Inflammatory macrophage treated with lipopolysaccharide for 4 hours (primary cell): Measurements from ENCODE around the gene PTPRT.

Experiments used
- DNase-seq: peaks from one replicate; pipeline ENCODE4 v3.0.0-alpha.2; 2020

Gene PTPRT

DNA sequence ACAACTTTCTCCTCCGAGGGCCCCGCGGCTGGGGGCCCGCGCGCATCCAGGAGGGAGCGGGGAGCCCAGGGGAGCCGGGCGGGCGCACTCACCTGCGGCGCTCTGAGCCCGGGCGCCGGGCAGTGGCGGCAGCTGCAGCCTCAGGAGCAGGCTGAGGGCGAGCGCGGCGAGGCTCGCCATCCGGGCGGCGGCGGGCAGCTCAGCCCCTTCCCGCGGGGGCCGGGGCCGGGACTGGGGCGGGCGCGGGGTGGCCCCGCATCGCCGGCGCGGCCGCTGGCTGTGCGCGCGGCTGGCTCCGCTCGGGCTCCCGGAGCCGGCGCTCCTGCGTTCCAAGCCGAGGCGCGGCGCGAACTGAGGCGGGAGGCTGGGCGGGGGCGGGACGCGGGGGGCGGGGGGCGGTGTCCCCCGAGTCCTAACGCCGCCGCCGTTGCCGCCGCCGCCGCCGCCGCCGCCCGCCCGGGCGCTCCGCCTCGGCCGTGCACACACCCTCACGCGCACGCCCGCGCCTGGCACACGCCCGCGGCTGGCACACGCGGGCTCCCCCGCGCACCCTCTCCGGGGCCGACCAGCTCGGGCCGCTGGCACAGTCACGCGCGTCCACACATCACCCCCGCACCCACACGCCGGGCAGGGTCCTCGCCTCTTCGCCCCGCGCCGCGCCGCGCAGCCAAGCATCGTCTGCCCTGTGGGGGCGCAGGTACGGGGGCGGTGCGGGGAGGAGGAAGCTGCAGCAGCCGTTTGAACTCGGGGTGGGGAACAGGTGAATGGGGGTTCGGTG, at the start of gene PTPRT:
Gene PTPRT, minus strand, starts transcription at position 353 of the 778 bp plus-strand sequence. Its CDS starts 173 bp downstream, at position 180.
- no peak for DNase-seq

DNA sequence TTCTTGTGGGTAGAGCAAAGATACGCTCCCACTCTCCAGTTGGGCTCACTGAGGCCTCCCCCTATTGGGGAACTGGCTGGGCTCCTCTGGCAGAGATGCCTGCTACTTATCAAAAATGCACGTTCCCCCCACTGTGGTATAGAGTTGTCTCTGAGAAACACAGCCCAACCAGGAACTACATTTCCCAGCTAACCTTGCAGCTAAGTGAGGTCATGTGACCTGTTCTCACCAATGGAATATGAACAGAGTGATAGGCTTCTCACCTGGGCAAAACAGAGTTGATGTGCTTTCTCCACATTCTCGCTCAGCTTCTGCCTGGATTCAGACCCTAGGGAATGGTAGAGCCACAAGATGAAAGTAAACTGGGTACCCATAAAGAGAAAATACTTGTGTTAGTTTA, 49.1 kb upstream of the PTPRT start:
- no peak for DNase-seq

DNA sequence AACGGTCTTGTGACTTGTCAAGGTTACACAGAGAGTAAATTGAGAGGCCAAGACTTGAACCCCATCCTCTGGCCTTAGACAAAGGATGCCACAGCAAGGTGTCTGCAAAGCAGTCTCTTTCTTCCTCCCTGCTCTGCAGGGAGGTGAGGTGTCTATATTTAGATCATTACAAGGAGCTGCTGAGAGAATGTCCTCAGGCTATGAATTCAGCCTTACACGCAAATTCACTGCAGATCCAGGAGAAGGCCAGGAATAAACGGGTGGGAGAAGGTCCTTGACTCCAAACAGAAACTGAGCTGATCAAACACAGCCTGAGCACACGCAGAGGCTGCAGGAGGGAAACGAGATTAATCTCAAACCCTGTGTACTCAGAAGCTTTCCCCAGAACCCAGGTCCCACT, 48.6 kb upstream of the PTPRT start:
- no peak for DNase-seq

- no peak for DNase-seq
Measured at GRCh38 chr20:43237651-43238168, 48.0 kb upstream of the PTPRT start.

GRCh38 chr20:43235998-43236397, 46.3 kb upstream of the PTPRT start:
- no peak for DNase-seq

GRCh38 chr20:43231829-43232228, 42.1 kb upstream of the PTPRT start:
- DNase-seq = no peak

DNA sequence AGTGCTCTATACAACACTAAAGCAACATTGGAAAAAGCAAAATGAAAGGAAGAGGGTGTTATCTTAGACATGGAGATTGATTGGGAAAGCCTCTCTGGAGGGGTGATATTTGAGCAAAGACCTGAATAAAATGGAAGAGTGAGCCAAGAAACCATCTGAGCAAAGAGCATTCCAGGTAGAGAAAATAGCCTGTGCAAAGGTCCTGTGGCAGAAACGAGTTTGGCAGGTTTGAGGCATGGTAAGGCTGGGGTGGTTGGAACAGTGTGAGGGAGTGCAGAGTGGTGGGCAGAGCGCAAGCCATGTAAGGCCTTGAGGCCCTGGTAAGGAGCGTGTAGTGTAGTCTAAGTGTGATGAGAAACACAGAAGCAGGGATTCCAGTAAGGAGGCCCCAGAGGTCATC, 40.0 kb upstream of the PTPRT start:
- no peak for DNase-seq

DNA sequence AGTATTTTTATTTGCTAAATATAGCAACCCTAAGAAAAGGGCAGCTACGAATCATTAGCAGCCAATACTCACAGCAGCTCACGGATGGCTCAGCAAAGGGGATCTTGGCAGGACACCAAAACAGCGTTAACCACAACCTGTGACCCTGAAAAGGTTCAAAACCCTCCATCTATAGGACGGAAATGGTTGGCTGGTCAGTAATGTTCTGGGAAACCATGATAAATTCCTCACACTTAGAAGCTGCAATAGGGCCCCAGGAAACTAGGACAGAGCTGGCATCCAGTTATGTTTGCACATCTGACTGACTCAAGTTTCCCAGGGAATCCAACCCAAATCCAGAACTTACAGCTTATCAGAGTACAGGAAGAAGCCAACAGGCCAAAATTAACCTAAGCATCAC, 30.9 kb upstream of the PTPRT start:
- DNase-seq = no peak

DNA sequence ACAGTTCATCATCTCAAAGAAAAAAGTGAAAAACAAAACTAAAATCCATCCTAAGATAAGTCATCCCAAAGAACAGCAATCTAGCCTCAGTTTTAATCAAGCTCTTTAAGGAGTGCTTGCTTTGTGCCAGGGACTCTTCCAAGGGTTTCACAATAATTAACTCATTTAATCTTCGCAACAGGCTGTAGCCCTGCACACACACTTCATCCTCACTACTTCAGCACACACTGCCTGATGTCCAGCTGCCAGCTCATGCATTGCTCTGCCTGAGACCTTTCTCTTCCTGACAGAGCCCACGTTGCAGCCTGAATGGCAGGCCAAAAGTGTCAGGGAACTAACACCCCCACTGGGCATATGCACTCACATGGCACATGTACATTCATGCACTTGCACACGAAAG, 21.2 kb upstream of the PTPRT start:
- DNase-seq = no peak

GRCh38 chr20:43209831-43210230, 20.1 kb upstream of the PTPRT start:
- no peak for DNase-seq

- no peak for DNase-seq
Measured at GRCh38 chr20:43205699-43206098, 16.0 kb upstream of the PTPRT start.

- no peak for DNase-seq
Measured at GRCh38 chr20:43202100-43202499, 12.4 kb upstream of the PTPRT start.

DNA sequence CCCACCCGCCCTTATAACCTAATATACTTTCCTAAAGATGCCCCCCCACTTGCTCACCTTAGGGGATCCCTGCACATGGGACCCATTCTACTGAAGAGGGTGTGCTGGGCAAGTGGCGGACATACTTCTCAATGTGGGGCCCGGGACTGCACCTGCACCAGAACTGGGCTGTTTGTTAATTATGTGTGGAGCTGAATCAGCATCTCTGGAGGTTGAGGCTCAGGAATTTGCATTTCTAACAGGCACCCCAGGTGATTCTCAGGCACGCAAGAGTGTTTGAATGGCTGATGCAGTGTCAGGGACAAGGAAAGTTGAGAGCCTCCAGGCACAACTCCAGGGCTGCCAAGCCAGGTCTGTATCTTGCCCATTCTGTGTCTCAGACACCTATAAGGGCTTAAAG, 8.9 kb upstream of the PTPRT start:
- no peak for DNase-seq

DNA sequence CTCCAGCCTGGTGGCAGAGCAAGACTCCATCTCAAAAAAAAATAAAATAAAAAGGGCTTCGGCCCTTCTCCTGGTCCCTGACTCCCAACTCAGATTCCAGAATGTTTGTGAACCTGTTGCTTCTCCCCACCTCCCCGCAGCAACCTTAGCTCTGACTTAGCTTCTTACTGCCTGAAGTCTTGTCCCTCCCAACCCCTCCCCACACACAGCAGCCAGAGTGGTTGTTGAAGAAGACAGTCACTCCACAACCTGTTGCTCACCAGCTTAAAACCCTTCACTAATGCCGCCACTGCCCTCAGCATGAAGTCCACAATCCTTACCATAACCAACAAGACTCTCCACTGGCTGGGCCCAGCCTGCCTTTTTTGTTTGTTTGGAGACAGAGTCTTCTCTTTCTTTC, 6.5 kb upstream of the PTPRT start:
- no peak for DNase-seq

GRCh38 chr20:43194137-43194536, 4.4 kb upstream of the PTPRT start:
- no peak for DNase-seq

GRCh38 chr20:43193443-43193842, 3.7 kb upstream of the PTPRT start:
- no peak for DNase-seq

DNA sequence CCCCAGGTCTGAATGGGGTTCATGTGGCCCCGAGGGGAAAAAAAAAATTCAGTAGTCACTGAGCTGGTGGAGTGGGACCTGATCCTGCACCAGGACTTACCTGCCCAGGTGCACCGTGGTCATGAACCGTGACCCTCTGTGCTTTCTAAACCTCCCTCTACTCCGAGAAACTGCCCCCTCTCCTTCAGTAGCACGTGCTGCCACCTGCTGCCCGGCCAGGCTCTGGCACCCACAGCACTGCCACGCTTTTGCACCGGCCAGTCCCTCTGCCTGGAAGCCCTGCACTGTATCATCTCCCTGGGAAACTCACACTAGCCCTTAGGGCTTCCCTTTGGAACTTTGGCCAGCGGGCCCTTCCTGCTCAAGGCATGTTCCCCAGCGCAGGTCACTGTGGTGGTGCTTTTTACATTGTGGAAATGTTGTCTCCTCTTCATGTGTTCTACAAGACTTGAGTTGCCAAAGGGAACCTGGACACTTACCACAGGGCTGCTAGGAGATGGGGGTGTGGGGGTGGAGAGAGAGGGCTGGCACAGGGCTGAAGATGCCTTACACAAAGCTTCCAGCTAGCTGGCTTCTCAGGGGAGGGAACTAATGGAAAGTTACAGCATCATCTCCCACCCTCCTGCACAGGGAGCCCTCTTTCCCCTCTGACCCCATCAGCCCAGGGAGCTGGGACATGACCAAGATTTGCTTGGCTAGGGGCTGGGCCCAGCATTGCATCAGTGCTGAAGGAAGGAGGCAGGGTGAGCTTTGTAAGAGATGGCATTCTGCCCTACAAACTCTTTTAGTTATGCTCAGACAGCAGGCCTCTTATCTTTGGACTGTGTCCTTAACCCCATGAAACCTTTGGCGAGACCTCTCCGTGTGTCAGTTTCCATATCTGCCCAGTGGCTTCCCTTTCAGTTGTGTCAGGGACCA, 2.5 kb upstream of the PTPRT start:
- no peak for DNase-seq

DNA sequence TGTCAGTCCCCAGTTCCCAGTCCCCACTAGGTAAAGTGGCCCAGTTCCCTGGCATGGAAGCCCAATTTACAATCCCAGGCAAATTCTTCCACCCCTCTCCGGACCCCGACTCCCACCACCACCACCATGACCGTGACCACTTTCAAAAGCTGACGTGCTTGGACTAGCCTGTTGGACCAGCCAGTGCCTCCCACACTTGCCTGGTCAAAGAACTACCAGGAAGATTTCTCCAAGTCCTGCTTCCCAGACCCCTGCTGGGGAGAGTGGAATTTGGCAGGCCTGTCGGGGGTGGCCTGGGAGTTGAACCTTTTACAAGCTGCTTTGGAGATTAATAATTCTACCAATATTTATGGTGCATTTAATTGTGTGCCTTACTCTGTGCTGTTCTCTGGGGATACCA, 1.4 kb upstream of the PTPRT start:
- DNase-seq = no peak

GRCh38 chr20:43190332-43190953, 737 bp upstream of the PTPRT start:
- no peak for DNase-seq

- no peak for DNase-seq
Measured at GRCh38 chr20:43188861-43189553, 699 bp downstream of the PTPRT start.

DNA sequence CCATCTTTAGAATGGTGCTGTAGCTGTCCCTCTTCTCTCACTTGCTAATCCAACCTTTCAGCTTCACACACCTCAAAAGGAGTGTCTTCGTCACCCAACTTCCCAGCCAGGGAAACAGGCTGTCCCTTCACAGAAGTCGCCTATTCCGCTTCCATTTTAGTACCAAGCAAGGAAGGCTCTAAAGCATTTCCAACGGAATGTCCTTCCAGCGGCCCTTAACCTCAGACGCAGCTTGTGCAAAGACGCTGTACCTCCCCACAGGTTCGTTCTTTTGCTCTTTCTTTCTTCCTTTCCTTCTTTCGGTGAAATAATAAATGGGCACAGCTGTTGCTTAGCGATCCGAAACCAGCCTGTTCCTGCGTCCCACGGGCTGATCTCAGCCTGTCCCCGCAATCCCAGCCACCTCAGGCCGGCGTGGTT, 1.5 kb downstream of the PTPRT start:
- DNase-seq = no peak

- DNase-seq = peak; percentile 41
Measured at GRCh38 chr20:43187476-43188233, 2.1 kb downstream of the PTPRT start.
